HepG2 (cell line): ENCODE results near the gene CBFA2T2. TPM values are rescaled to one million over a fixed set of nuclear protein-coding genes. Genes with fewer than 3 reads are reported as not detected.

Experiments used
- CHD4 ChIP-seq: fragments of 200-600 bp; sonication (generic); IDR thresholded peaks from 2 replicates; pipeline ENCODE4 v1.7.0; 2017; ENCODE audit warnings: mild to moderate bottlenecking, low read length, borderline replicate concordance
- HCFC1 ChIP-seq: fragments of 150-350 bp; IDR thresholded peaks from 2 replicates; pipeline ENCODE4 v1.6.1; 2014; ENCODE audit warnings: low read depth, low read length
- HES4 ChIP-seq: sonication (generic); formaldehyde crosslinking; IDR thresholded peaks from 2 replicates; pipeline ENCODE4 v1.9.0; 2021; ENCODE audit warnings: mild to moderate bottlenecking, missing genetic modification reagents, borderline replicate concordance
- HNF1B ChIP-seq: sonication (generic); formaldehyde crosslinking; IDR thresholded peaks from 2 replicates; pipeline ENCODE4 v1.5.1; 2020; ENCODE audit warnings: mild to moderate bottlenecking, moderate library complexity, missing genetic modification reagents
- MEF2D ChIP-seq: sonication (generic); formaldehyde crosslinking; IDR thresholded peaks from 2 replicates; pipeline ENCODE4 v1.5.1; 2020; ENCODE audit warnings: mild to moderate bottlenecking, missing genetic modification reagents
- MIER3 ChIP-seq: IDR thresholded peaks from 2 replicates; pipeline ENCODE4 v1.6.1; 2016; ENCODE audit warnings: missing compliant biosample characterization, borderline replicate concordance
- NAIF1 ChIP-seq: sonication (generic); formaldehyde crosslinking; IDR thresholded peaks from 2 replicates; pipeline ENCODE4 v1.5.0; 2020; ENCODE audit warnings: mild to moderate bottlenecking, missing genetic modification reagents, borderline replicate concordance
- NFIB ChIP-seq: sonication (generic); formaldehyde crosslinking; IDR thresholded peaks from 2 replicates; pipeline ENCODE4 v1.9.0; 2021; ENCODE audit warnings: missing genetic modification reagents, mild to moderate bottlenecking, borderline replicate concordance
- POGZ ChIP-seq: sonication (generic); formaldehyde crosslinking; IDR thresholded peaks from 2 replicates; pipeline ENCODE4 v1.4.0; 2020; ENCODE audit warnings: mild to moderate bottlenecking, missing genetic modification reagents
- SOX6 ChIP-seq, 2 experiments: fragments of 450-650 bp in 1 of 2; sonication (generic) in 1 of 2; formaldehyde crosslinking in 1 of 2; IDR thresholded peaks; 2 replicates each; pipeline versions ENCODE4 v1.4.0 to v1.6.1; 2017 to 2020; ENCODE audit warnings: antibody characterized with exemption in 1 of 2, mild to moderate bottlenecking in 1 of 2, missing genetic modification reagents in 1 of 2
- SRF ChIP-seq: IDR thresholded peaks from 2 replicates; pipeline ENCODE4 v1.6.1; 2011; ENCODE audit warnings: mild to moderate bottlenecking, low read depth, low read length, moderate library complexity
- TEAD2 ChIP-seq: sonication (generic); formaldehyde crosslinking; IDR thresholded peaks from 2 replicates; pipeline ENCODE4 v1.9.0; 2021; ENCODE audit warnings: missing genetic modification reagents
- U2AF1 ChIP-seq: fragments of 200-400 bp; formaldehyde crosslinking; optimal IDR thresholded peaks from 2 replicates; pipeline ENCODE3; 2017; ENCODE audit warnings: mild to moderate bottlenecking, low read depth, low read length
- YEATS4 ChIP-seq: sonication (generic); formaldehyde crosslinking; IDR thresholded peaks from 2 replicates; pipeline ENCODE4 v1.4.0; 2020; ENCODE audit warnings: missing genetic modification reagents, borderline replicate concordance
- ZFP36 ChIP-seq: fragments of 150-350 bp; IDR thresholded peaks from 2 replicates; pipeline ENCODE4 v1.6.1; 2018; ENCODE audit warnings: borderline replicate concordance, low read length, low read depth; ENCODE audit not compliant: partially characterized antibody
- ZFP36L2 ChIP-seq: sonication (generic); formaldehyde crosslinking; IDR thresholded peaks from 2 replicates; pipeline ENCODE4 v1.4.0; 2020; ENCODE audit warnings: missing genetic modification reagents
- ZFP41 ChIP-seq: sonication (generic); formaldehyde crosslinking; IDR thresholded peaks from 2 replicates; pipeline ENCODE4 v1.4.0; 2020; ENCODE audit warnings: mild to moderate bottlenecking, missing genetic modification reagents, borderline replicate concordance
- ZHX1 ChIP-seq: sonication (generic); formaldehyde crosslinking; IDR thresholded peaks from 2 replicates; pipeline ENCODE4 v1.8.1; 2022; ENCODE audit warnings: low read depth, mild to moderate bottlenecking, missing genetic modification reagents
- ZNF20 ChIP-seq: sonication (generic); formaldehyde crosslinking; IDR thresholded peaks from 2 replicates; pipeline ENCODE4 v1.4.0; 2020; ENCODE audit warnings: mild to moderate bottlenecking, moderate library complexity, missing genetic modification reagents
- ZNF205 ChIP-seq: IDR thresholded peaks from 2 replicates; pipeline ENCODE4 v1.6.1; 2018; ENCODE audit warnings: missing biosample characterization, missing genetic modification reagents
- ZNF253 ChIP-seq: sonication (generic); formaldehyde crosslinking; IDR thresholded peaks from 2 replicates; pipeline ENCODE4 v1.8.0; 2022; ENCODE audit warnings: mild to moderate bottlenecking, missing genetic modification reagents, borderline replicate concordance
- ZNF33B ChIP-seq: sonication (generic); formaldehyde crosslinking; IDR thresholded peaks from 2 replicates; pipeline ENCODE4 v1.5.1; 2020; ENCODE audit warnings: mild to moderate bottlenecking, missing genetic modification reagents
- ZNF460 ChIP-seq: sonication (generic); formaldehyde crosslinking; IDR thresholded peaks from 2 replicates; pipeline ENCODE4 v1.5.1; 2020; ENCODE audit warnings: missing genetic modification reagents, mild to moderate bottlenecking, borderline replicate concordance
- ZNF589 ChIP-seq: sonication (generic); formaldehyde crosslinking; conservative IDR thresholded peaks from 2 replicates; pipeline ENCODE4 v1.8.0; 2022; ENCODE audit warnings: mild to moderate bottlenecking, moderate library complexity, missing genetic modification reagents
- ZNF850 ChIP-seq: sonication (generic); formaldehyde crosslinking; conservative IDR thresholded peaks from 2 replicates; pipeline ENCODE4 v1.9.0; 2021; ENCODE audit warnings: mild to moderate bottlenecking, missing genetic modification reagents
- ZSCAN22 ChIP-seq: sonication (generic); formaldehyde crosslinking; IDR thresholded peaks from 2 replicates; pipeline ENCODE4 v1.4.0; 2020; ENCODE audit warnings: mild to moderate bottlenecking, missing genetic modification reagents
- ZSCAN31 ChIP-seq: sonication (generic); formaldehyde crosslinking; IDR thresholded peaks from 2 replicates; pipeline ENCODE4 v1.5.0; 2020; ENCODE audit warnings: low read depth, mild to moderate bottlenecking, missing genetic modification reagents
- polyA plus RNA-seq, 8 experiments: library from polyadenylated mRNA; depleted of rRNA in 3 of 8; stranded (reverse) in 7 of 8; unstranded in 1 of 8; fragments of >200 nt; fragmentation: Illumina TruSeq in 4 of 8; extraction: Trizol in 4 of 8; gene quantifications; 2 replicates each; pipeline versions ENCODE4 v1.2.1 to v1.2.3, GENCODE V29; 2011 to 2016; ENCODE audit warnings: low read depth in 4 of 8, missing spikeins in 1 of 8, mixed read lengths in 1 of 8; ENCODE audit not compliant: insufficient read depth in 1 of 8
- total RNA-seq, 5 experiments: library from RNA; depleted of rRNA; stranded (reverse); fragments of >200 nt; fragmentation: Illumina TruSeq; extraction: Trizol; gene quantifications; 2 replicates each; pipeline ENCODE4 v1.2.3, GENCODE V29; 2016; ENCODE audit warnings: low read depth in 1 of 5

CBFA2T2 gene
- total and polyA plus RNA-seq, 2 of the 13 experiments (the other 11 are each of a cell fraction or from before 2014, with no cell fraction given) = 6.3 to 21.2 TPM

- TF ChIP-seq HNF1B (CRISPR knock-in tag) = peak; percentile 98
- TF ChIP-seq MEF2D (CRISPR knock-in tag) = peak; percentile 85
- no peak for TF ChIP-seq ZNF253 (CRISPR knock-in tag)
- TF ChIP-seq ZSCAN31 (CRISPR knock-in tag) = 0 out of 2 replicates have a peak, but pooled peaks have one; percentile 14
- TF ChIP-seq SRF = no peak
- TF ChIP-seq ZFP36 = no peak
- TF ChIP-seq ZNF850 (CRISPR knock-in tag) = no peak
- TF ChIP-seq TEAD2 (CRISPR knock-in tag) = no peak
- TF ChIP-seq ZFP41 (CRISPR knock-in tag) = no peak
- TF ChIP-seq ZHX1 (CRISPR knock-in tag) = peak; percentile 85
- TF ChIP-seq ZNF589 (CRISPR knock-in tag) = no peak; the same call in 1 of the 2 replicates
- peak; percentile 92; the same call in 1 of the 2 replicates for TF ChIP-seq MIER3 (CRISPR knock-in tag)
- no peak for TF ChIP-seq HES4 (CRISPR knock-in tag)
- no peak for TF ChIP-seq ZFP36L2
- TF ChIP-seq U2AF1 = peak; percentile 70
- TF ChIP-seq POGZ (CRISPR knock-in tag) = peak; percentile 91
- peak; percentile 69; the same call in 1 of the 2 replicates for TF ChIP-seq NAIF1 (CRISPR knock-in tag)
- TF ChIP-seq ZSCAN22 (CRISPR knock-in tag) = no peak; the same call in 1 of the 2 replicates
- no peak for TF ChIP-seq SOX6 (IDR thresholded peaks at IDR 0.05)
- TF ChIP-seq SOX6 (CRISPR knock-in tag; IDR thresholded peaks at IDR 0.05) = peak; percentile 55
- TF ChIP-seq NFIB (CRISPR knock-in tag) = no peak
- TF ChIP-seq HCFC1 = peak; percentile 17; the same call in 1 of the 2 replicates
- TF ChIP-seq ZNF460 (CRISPR knock-in tag) = peak; percentile 64; the same call in 1 of the 2 replicates
- peak; percentile 84; the same call in 1 of the 2 replicates for TF ChIP-seq ZNF205 (CRISPR knock-in tag)
- TF ChIP-seq ZNF20 (CRISPR knock-in tag) = no peak
- peak; percentile 80 for TF ChIP-seq YEATS4 (CRISPR knock-in tag)
- no peak for TF ChIP-seq CHD4
- TF ChIP-seq ZNF33B (CRISPR knock-in tag) = peak; percentile 93; the same call in 1 of the 2 replicates
Measured at GRCh38 chr20:33489495-33490022, 337 bp upstream of the CBFA2T2 start (continued).
